Measurements from ENCODE around the gene DCC.

DNA sequence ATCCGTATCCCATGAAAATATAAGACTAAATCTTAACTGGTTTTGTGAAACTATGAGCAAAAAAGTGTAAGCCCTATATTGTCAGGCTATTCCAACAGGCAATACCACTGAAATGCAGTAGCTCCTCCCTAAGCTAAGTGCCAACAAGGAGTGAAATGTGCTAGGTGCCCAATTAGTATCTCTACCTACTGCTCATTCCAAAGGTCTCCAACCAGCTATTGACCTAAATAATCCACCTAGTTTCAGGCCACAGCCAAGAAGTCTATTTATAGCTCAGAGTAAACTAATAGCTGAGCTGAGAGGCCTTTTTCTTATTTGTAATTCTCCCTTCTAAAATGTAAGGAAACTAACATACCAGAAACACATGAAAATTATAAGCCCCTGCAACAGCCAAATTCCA is 482.2 kb downstream of the DCC start:
- TF ChIP-seq POLR2AphosphoS5 (IDR thresholded peaks at IDR 0.05; ENCODE audit: borderline replicate concordance, low read depth, low read length) (no peak), EZH2 (IDR thresholded peaks at IDR 0.05) (no peak), FOXP2 (optimal IDR thresholded peaks at IDR 0.05; ENCODE audit: control extremely low read depth, extremely low read length, insufficient read depth) (no peak)

Measured in SK-N-MC (cell line).